ENCODE data around the gene POLE. TPM values are rescaled to one million over a fixed set of nuclear protein-coding genes. Genes with fewer than 3 reads are reported as not detected.

POLE gene
- total RNA-seq, 3 donors from 2014 or later (not counting 1 experiment from before 2014, with no cell fraction given): 58.7 to 66.0 (median 65.0) TPM

DNA sequence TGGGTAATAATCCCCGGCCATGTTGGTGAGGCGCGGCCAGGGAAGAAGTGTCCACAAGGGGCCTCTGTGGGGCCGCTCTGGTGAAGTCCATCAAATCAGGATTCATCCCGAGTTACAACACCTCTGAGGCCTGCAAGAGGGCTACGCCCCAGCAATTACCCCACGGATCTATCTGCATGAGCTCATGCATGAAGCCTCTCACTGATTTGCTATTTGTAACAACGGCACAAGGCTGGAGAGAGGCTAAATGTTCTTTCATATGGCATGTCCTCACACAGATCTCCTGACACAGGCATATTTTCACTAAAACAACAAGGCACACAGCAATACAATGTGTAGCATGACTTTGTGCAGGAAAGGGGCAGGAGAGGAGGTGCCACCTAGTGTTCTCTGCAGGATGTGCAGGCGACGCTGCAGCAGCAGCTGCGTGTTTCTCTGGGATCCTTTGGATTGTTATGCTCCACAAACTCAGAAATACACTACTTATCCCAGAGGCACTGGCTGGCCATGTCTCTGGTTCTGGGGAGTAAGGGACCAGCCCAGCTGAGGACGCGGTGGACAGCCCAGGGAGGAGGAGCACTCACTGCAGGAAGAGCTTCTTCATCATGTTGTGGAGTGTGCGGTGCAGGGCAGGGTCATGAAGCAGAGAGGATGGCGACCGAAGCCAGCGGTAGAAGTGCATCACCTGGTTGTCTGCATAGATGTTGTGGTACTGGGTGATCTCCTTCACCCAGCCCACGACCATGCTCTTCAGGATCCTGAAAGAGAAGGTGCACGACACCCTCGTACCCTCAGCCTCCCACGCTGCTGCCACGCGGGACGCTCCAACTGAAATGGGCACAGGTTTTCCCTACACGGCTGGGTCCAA is 48.4 kb downstream of the POLE start:
- Mint-ChIP-seq H3K36me3 (no peaks in the 10 kb centered on the region), H3K4me1 (peaks cover 14 to 20% of the 10 kb centered on the region in 2 donors), H3K27ac (no peak overlapping the region), H3K9me3 (no peaks in the 10 kb centered on the region), H3K27me3 (ENCODE audit: low read depth in 2 of 2) (no peaks in the 10 kb centered on the region), H3K4me3 (no peak overlapping the region)
- H3K36me3 ChIP-seq (ENCODE audit: control insufficient read depth, insufficient read depth, low read length): peaks cover 36% of the 10 kb centered on the region
- no peak overlapping the region for H3K27ac ChIP-seq (ENCODE audit: low read length)
- DNase-seq: peak in 1 of 2 donors; percentile 20
- TF ChIP-seq, protein P1, sequence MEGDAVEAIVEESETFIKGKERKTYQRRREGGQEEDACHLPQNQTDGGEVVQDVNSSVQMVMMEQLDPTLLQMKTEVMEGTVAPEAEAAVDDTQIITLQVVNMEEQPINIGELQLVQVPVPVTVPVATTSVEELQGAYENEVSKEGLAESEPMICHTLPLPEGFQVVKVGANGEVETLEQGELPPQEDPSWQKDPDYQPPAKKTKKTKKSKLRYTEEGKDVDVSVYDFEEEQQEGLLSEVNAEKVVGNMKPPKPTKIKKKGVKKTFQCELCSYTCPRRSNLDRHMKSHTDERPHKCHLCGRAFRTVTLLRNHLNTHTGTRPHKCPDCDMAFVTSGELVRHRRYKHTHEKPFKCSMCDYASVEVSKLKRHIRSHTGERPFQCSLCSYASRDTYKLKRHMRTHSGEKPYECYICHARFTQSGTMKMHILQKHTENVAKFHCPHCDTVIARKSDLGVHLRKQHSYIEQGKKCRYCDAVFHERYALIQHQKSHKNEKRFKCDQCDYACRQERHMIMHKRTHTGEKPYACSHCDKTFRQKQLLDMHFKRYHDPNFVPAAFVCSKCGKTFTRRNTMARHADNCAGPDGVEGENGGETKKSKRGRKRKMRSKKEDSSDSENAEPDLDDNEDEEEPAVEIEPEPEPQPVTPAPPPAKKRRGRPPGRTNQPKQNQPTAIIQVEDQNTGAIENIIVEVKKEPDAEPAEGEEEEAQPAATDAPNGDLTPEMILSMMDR (IDR thresholded peaks at IDR 0.05): peak; percentile 17
- peaks cover 5% of the 10 kb centered on the region for H3K4me1 ChIP-seq (ENCODE audit: control insufficient read depth, insufficient read depth, low read length)
- WGBS (ENCODE audit: insufficient coverage): 89% methylated on average over 25 of the region's 25 CpGs
- H3K27me3 ChIP-seq (ENCODE audit: control insufficient read depth, insufficient read depth, low read length): no peaks in the 10 kb centered on the region
- intact Hi-C loops (cut with micrococcal nuclease): no loop called here
- ATAC-seq: no peak
- no peak overlapping the region for H3K4me3 ChIP-seq (ENCODE audit: low read length)
- no peaks in the 10 kb centered on the region for H3K9me3 ChIP-seq (ENCODE audit: control insufficient read depth, insufficient read depth, low read length)

DNA sequence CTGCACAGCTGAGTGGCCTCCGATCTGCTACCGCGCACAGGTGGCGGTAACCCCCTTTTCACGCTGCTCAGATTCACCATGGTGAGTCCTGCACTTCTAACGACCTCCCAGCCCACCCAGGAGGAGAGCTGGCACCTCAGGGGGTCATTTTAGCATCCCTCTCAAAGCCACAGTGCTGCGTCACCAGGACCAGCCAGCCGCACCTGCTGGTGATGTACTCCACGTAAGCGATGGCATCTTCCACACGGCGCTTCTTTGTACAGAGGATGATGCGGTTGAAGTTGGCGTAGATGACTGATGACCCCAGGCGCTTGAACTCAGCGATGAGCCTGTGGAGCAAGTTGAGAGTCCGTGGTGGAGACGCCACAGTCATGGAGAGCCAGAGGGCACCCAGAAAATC is 49.3 kb downstream of the POLE start:
- Histone ChIP-seq H3K4me3 (ENCODE audit: low read length) (no peak overlapping the region), H3K36me3 (ENCODE audit: control insufficient read depth, insufficient read depth, low read length) (peaks cover 33% of the 10 kb centered on the region), H3K9me3 (ENCODE audit: control insufficient read depth, insufficient read depth, low read length) (no peaks in the 10 kb centered on the region), H3K4me1 (ENCODE audit: control insufficient read depth, insufficient read depth, low read length) (peaks cover 5% of the 10 kb centered on the region), H3K27ac (ENCODE audit: low read length) (no peak overlapping the region), H3K27me3 (ENCODE audit: control insufficient read depth, insufficient read depth, low read length) (no peaks in the 10 kb centered on the region)
- intact Hi-C loops (cut with micrococcal nuclease): no loop called here
- no peaks in the 10 kb centered on the region for H3K9me3 Mint-ChIP-seq
- H3K36me3 Mint-ChIP-seq: no peaks in the 10 kb centered on the region
- ATAC-seq (no peak), DNase-seq (no peak)
- TF ChIP-seq, protein P1 (IDR thresholded peaks at IDR 0.05): no peak
- 91% methylated on average over 18 of the region's 18 CpGs for WGBS (ENCODE audit: insufficient coverage)
- H3K27ac Mint-ChIP-seq: no peak overlapping the region
- peaks cover 14 to 20% of the 10 kb centered on the region in 2 donors for H3K4me1 Mint-ChIP-seq
- H3K4me3 Mint-ChIP-seq: no peak overlapping the region
- no peaks in the 10 kb centered on the region for H3K27me3 Mint-ChIP-seq (ENCODE audit: low read depth in 2 of 2)

DNA sequence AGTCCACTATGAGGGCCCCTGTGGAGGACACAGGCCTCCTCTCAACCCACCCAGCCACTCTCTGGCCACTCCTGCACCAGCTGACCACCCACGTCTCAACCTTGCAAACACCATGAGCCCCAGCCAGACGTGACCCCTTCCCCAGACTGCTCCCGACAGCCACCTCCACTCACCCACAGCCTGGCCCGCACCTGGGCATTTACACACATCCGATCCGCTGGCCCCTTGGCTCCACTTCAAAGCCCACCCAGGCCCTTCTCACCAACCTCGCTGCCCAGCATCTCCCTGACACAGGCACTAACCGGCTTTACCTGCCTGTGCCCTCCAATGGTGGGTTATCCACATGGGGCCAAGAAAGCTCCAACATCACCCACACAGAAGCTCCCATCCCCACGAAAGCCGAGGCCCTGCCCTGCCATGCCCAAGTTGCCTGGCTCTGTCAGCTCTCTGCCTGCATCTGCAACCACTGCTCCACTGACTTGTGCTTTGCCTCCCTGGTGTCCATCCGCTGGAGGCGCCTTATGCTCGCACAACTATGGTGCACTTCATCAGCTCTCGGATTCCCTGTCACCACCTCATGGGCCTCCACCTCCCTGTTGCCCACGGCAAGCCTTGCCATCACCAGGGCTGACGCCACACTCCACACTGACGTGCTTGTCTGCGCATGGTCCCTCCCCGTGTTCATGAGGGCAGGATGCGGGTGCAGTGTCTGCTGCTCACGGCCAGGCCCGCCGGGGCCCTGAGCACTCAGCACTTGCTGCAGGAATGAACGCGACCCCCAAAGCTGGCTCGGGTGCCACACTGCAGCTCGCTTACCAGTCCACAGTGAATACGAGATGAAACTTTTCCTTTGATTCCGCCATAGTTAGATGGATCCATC is 51.8 kb downstream of the POLE start:
- no peaks in the 10 kb centered on the region for H3K27me3 Mint-ChIP-seq (ENCODE audit: low read depth in 2 of 2)
- no peaks in the 10 kb centered on the region for H3K27me3 ChIP-seq (ENCODE audit: control insufficient read depth, insufficient read depth, low read length)
- H3K36me3 Mint-ChIP-seq: no peaks in the 10 kb centered on the region
- H3K4me3 ChIP-seq (ENCODE audit: low read length): no peak overlapping the region
- DNase-seq: no peak
- 92% methylated on average over 29 of the region's 29 CpGs for WGBS (ENCODE audit: insufficient coverage)
- H3K9me3 ChIP-seq (ENCODE audit: control insufficient read depth, insufficient read depth, low read length): no peaks in the 10 kb centered on the region
- peak overlapping the region in 1 of 2 donors; percentile 51 for H3K27ac Mint-ChIP-seq
- no peak overlapping the region for H3K4me3 Mint-ChIP-seq
- H3K9me3 Mint-ChIP-seq: no peaks in the 10 kb centered on the region
- ATAC-seq: no peak
- TF ChIP-seq, protein P1 (IDR thresholded peaks at IDR 0.05): no peak
- peaks cover 32% of the 10 kb centered on the region for H3K36me3 ChIP-seq (ENCODE audit: control insufficient read depth, insufficient read depth, low read length)
- no peak overlapping the region for H3K27ac ChIP-seq (ENCODE audit: low read length)
- intact Hi-C loops (cut with micrococcal nuclease): no loop called here
- H3K4me1 ChIP-seq (ENCODE audit: control insufficient read depth, insufficient read depth, low read length): no peaks in the 10 kb centered on the region
- peaks cover 4 to 5% of the 10 kb centered on the region in 2 donors for H3K4me1 Mint-ChIP-seq
